ENCODE results near the gene SPTLC1.
"Not testable (repeated sequence)": the region's sequence is repeated elsewhere in the genome, so short reads cannot be mapped to it uniquely, and the experiment has no call there.

Gene SPTLC1

GRCh38 chr9:92140074-92140753 lies 25.0 kb upstream of the SPTLC1 start:
- peak; percentile 76 for DNase-seq

- not testable (repeated sequence) for DNase-seq
Measured at GRCh38 chr9:92138960-92139540, 23.8 kb upstream of the SPTLC1 start.

GRCh38 chr9:92138157-92138959 lies 23.1 kb upstream of the SPTLC1 start:
- DNase-seq: peak; percentile 79

- no peak for DNase-seq
Measured at GRCh38 chr9:92136184-92136858, 21.1 kb upstream of the SPTLC1 start.

GRCh38 chr9:92135576-92135975 lies 20.4 kb upstream of the SPTLC1 start:
- DNase-seq: no peak

GRCh38 chr9:92133949-92134604 lies 18.9 kb upstream of the SPTLC1 start:
- peak; percentile 78 for DNase-seq

- not testable (repeated sequence) for DNase-seq
Measured at GRCh38 chr9:92132913-92133312, 17.7 kb upstream of the SPTLC1 start.

GRCh38 chr9:92132501-92132900 lies 17.3 kb upstream of the SPTLC1 start:
- no peak for DNase-seq

- no peak for DNase-seq
Measured at GRCh38 chr9:92122800-92123199, 7.6 kb upstream of the SPTLC1 start.

- no peak for DNase-seq
Measured at GRCh38 chr9:92122061-92122460, 6.8 kb upstream of the SPTLC1 start.

- no peak for DNase-seq
Measured at GRCh38 chr9:92121265-92121664, 6.1 kb upstream of the SPTLC1 start.

- DNase-seq: no peak
Measured at GRCh38 chr9:92120138-92120537, 4.9 kb upstream of the SPTLC1 start.

- no peak for DNase-seq
Measured at GRCh38 chr9:92119586-92119985, 4.4 kb upstream of the SPTLC1 start.

- DNase-seq: no peak
Measured at GRCh38 chr9:92108122-92108521, 7.1 kb downstream of the SPTLC1 start.

GRCh38 chr9:92105446-92106225 lies 9.6 kb downstream of the SPTLC1 start:
- not testable (repeated sequence) for DNase-seq

GRCh38 chr9:92103601-92104000 lies 11.6 kb downstream of the SPTLC1 start:
- not testable (repeated sequence) for DNase-seq

GRCh38 chr9:92100237-92100911 lies 14.8 kb downstream of the SPTLC1 start:
- no peak for DNase-seq

GRCh38 chr9:92098638-92099037 lies 16.6 kb downstream of the SPTLC1 start:
- no peak for DNase-seq

- peak; percentile 46 for DNase-seq
Measured at GRCh38 chr9:92097997-92098482, 17.2 kb downstream of the SPTLC1 start.

GRCh38 chr9:92095236-92095635 lies 20.0 kb downstream of the SPTLC1 start:
- DNase-seq: no peak

GRCh38 chr9:92094655-92095054 lies 20.6 kb downstream of the SPTLC1 start:
- no peak for DNase-seq

All from activated naive CD4-positive, alpha-beta T cell treated with Interleukin-2 at 50 U/mL for 16 hours (primary cell).